Stimulated activated CD8-positive, alpha-beta memory T cell treated with anti-CD3 and anti-CD28 coated beads, Interleukin-12 subunit alpha, Interleukin-12 subunit beta, amount 100 ng/mL, for 24 hours (primary cell): ENCODE data around the gene PAGE2.
"Not testable (repeated sequence)": the region's sequence is repeated elsewhere in the genome, so short reads cannot be mapped to it uniquely, and the experiment has no call there.

Source experiments
- DNase-seq: peaks from one replicate; pipeline ENCODE4 v3.0.0-alpha.2; 2020; ENCODE audit errors: extremely low read depth

Gene PAGE2

DNA sequence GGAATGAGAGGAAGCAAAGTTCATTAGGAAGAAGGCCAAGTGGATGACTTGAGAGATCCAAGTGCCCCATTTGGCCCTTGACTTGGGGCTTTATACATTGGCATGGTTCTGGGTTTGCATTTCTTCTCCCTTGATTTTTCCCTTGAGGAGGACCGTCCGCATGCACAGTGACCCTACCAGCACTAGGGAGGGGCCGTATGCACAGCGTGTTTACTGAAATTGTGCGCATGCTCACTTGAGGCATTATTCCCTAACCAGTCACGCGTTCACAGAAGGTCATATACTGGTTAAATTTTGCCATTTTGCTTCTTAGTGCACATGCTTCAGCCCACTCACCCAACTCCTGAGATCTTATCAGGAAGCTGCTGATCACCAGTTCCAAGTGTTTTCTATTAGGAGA is 35.1 kb downstream of the PAGE2 start:
- DNase-seq, result no peak

DNA sequence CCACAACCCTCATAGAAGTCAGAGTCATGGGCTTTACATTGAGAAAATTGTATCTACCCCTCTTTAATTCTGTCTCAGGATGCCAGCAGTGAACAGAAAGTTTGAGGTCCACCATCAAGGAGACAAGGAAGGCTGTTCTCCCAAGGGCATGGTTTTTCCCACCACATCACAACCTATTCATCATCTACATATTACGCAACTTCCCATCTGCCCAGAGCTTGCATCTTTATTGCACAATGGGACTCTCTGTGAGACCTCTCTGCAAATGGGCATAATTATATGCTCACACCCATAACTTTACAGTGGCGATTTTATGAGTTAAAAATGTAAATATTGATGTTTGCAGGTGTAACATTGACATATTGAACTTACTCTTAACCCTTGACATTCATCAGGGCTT is 38.9 kb downstream of the PAGE2 start:
- no peak for DNase-seq

DNA sequence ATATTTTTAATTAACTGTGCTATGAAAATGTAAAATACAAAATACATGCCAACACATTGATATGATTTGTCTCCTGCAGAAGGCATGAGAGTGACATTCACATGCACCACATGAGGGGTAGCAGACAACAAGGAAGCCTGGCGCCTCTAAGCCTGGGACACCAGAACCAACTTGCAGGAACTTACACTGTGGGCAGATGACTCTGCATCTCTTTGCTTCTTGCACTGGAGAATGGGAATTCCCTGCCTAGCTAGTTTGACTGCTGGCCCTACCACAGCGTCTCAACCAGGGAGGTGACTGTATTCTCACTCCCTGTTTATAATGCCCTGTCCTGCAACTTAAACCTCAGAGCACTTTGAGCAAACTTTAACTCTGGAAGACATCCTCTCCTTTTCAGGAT is 40.5 kb downstream of the PAGE2 start:
- DNase-seq, result no peak

DNA sequence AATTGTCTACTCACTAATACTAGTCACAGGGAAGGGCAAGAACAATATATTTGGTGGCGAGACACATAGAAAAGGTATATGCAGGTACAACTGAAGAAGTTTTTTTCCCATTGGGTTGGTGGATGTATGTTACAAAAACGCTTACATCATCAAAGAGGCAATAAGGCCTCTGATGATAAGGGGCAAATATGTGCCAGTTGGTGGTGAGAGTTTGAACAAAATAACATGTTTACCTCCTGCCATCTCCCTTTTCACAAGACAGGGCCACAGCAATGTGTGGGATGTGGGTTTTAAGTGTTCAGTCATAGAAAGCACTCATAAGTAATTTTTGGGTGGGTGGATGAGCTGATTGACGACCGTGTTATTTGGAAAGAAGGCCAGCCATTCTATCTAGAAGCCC is 41.7 kb downstream of the PAGE2 start:
- no peak for DNase-seq

DNA sequence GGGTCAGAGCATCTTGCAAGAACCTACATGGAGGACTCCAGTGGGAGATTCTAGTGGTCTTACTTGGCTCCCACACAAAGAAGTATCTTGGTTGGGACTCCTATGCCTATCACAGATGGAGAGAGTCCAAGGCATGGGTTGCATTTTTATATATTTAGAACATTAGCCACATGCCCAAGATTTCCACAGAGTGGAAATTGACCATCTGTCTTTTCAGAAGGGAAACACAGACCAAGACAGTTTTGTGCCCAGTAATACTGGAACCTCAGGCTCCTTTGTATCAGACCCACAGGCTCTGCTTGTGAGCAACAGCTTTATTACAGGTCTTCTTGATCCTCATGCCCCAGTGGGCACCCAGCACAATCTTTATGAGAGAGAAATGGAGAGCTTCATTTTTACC is 43.6 kb downstream of the PAGE2 start:
- DNase-seq, result no peak

DNA sequence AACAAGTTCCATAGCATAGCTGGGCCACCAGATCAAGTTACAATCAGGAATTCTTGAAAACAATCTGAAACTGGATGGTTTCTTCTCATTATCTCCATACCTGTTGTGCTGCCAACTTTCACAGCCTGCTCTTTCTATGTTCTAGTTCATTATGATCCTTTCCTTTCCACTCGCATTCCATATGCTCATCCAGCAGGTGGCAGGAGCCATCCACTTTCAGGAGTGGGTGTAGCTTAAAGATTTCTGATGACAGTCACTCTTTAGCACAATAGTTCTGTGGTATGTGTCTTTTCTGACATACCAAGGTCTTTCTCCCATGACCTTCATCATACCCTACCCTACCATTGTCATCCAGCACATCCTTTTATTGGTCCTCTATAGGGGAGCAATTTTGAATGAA is 46.4 kb downstream of the PAGE2 start:
- no peak for DNase-seq

DNA sequence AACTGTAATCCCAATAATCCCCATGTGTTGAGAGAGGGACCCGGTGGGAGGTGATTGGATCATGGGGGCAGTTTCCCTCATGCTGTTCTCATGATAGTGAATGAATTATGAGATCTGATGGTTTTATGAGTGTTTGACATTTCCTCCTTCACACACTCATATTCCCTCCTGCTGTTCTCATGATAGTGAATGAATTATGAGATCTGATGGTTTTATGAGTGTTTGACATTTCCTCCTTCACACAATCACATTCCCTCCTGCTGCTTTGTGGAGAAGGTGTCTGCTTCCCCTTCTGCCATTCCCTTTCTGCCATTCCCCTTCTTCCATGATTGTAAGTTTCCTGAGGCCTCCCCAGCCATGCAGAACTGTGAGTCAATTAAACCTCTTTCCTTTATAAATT is 52.0 kb downstream of the PAGE2 start:
- DNase-seq, result not testable (repeated sequence)
